HUES64 (cell line): ENCODE results near the gene AGER.

Experiments used
- H3K27ac ChIP-seq: 2 replicates; pipeline ENCODE4 v1.7.0; 2013; ENCODE audit warnings: low read depth, low read length, inconsistent platforms
- H3K27me3 ChIP-seq: 2 replicates; pipeline ENCODE4 v1.6.1; 2013; ENCODE audit warnings: mild to moderate bottlenecking, low read length; ENCODE audit not compliant: insufficient read depth
- H3K36me3 ChIP-seq: 2 replicates; pipeline ENCODE4 v1.6.1; 2013; ENCODE audit warnings: mild to moderate bottlenecking, low read length; ENCODE audit not compliant: insufficient read depth
- H3K4me1 ChIP-seq: 2 replicates; pipeline ENCODE4 v1.6.1; 2013; ENCODE audit warnings: mild to moderate bottlenecking, low read length, moderate library complexity; ENCODE audit not compliant: insufficient read depth
- H3K4me3 ChIP-seq: 2 replicates; pipeline ENCODE4 v1.5.1; 2013; ENCODE audit warnings: mild to moderate bottlenecking, low read length, moderate library complexity
- H3K9ac ChIP-seq: 2 replicates; pipeline ENCODE4 v1.6.1; 2013; ENCODE audit warnings: mild to moderate bottlenecking, low read depth, low read length
- H3K9me3 ChIP-seq: 2 replicates; pipeline ENCODE4 v1.6.1; 2013; ENCODE audit warnings: low read depth, low read length; ENCODE audit not compliant: insufficient read depth
- WGBS: fragments of 150-250, 120-280 bp; methylation state at CpG from one replicate; pipeline ENCODE4 v1.1.7; 2013; ENCODE audit warnings: missing lambda C conversion rate; 5-methylcytosine and 5-hydroxymethylcytosine counted together

The AGER gene

DNA sequence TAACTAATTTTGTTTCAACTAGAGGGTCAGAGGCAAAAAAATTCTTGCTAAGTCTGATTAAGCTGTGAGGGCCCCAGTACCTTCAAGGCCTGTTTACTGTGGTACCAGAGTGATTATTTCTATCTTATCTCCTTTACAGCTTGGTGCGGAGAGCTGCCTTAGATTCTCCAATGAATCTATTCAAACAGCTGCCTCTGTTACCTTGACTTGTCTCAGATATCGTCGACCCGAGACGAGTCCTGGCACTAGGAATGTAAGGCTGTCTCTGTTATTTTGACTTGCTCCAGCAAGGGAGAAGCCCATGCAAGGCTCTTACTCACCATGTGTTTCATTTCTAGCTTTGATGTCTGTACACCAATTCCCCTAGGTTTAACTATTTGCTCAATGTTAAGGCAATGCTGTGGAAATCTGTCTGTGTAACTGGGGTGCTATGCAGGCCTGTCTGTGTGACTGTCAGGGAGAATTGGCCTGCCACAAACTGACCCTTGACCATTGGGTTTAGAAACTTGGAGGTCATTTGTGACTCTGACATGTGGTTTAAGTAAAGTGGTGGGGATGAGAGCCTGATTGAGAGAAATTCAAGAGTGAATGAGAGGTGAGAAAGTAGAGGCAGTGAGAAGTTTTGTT is 43.5 kb downstream of the AGER start:
- Histone ChIP-seq H3K9me3 (no peaks in the 10 kb centered on the region), H3K9ac (no peak overlapping the region), H3K27ac (no peak overlapping the region), H3K36me3 (no peaks in the 10 kb centered on the region), H3K27me3 (no peaks in the 10 kb centered on the region), H3K4me3 (no peak overlapping the region), H3K4me1 (no peaks in the 10 kb centered on the region)
- 80% methylated on average over 5 of the region's 5 CpGs for WGBS

GRCh38 chr6:32139590-32139989 is 44.5 kb downstream of the AGER start:
- H3K27ac ChIP-seq, result no peak overlapping the region
- H3K36me3 ChIP-seq, result no peaks in the 10 kb centered on the region
- 89% methylated on average over 5 of the region's 5 CpGs for WGBS
- H3K9ac ChIP-seq, result no peak overlapping the region
- peaks cover 4% of the 10 kb centered on the region; the same call in 1 of the 2 replicates for H3K27me3 ChIP-seq
- no peak overlapping the region for H3K4me3 ChIP-seq
- no peaks in the 10 kb centered on the region for H3K9me3 ChIP-seq
- H3K4me1 ChIP-seq, result no peaks in the 10 kb centered on the region

GRCh38 chr6:32137454-32137853 is 46.6 kb downstream of the AGER start:
- Histone ChIP-seq H3K36me3 (no peaks in the 10 kb centered on the region), H3K9me3 (no peaks in the 10 kb centered on the region), H3K4me1 (no peaks in the 10 kb centered on the region), H3K4me3 (no peak overlapping the region), H3K9ac (no peak overlapping the region), H3K27me3 (peaks cover 7% of the 10 kb centered on the region; the same call in 1 of the 2 replicates), H3K27ac (no peak overlapping the region)

DNA sequence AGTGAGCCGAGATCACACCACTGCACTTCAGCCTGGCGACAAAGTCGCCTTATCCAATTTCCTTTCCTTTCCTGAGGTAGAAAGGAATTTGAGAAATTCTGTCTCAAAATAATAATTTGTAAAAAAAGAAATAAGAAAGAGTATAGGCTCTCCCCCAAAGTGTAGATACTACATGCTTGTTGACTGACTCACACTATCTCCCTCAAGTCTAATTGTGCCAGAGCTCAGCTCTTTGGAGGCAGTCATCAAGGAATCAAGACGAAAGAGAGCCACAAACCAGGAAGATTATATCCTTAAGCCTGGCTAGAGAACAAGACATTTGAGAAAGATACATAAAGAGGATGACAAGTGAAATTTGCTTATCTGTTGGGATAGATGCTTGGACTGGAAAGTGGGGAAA is 50.3 kb downstream of the AGER start:
- Histone ChIP-seq H3K36me3 (no peaks in the 10 kb centered on the region), H3K27me3 (peaks cover 7% of the 10 kb centered on the region; the same call in 1 of the 2 replicates), H3K9me3 (no peaks in the 10 kb centered on the region), H3K4me1 (no peaks in the 10 kb centered on the region), H3K27ac (no peak overlapping the region), H3K4me3 (no peak overlapping the region), H3K9ac (no peak overlapping the region)
- WGBS, result 86% methylated on average over 2 of the region's 4 CpGs

DNA sequence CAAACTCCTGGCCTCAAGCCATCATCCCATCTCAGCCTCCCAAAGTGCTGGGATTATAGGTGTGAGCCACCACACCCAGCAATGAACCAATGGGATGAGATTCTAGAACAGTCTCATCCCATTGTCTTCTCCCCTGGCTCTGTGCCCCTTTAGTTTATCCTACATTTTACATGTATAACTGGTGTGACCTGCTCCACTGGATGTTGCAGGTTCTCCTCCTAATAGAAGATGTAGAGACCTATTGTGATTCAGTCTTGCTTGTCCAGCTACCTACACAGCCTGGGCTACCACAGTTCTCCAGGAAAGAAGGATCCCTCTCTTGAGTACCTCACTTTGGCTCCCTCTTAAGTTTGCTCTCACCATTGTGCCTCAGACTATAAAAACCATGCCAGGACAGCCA is 51.9 kb downstream of the AGER start:
- peaks cover 7% of the 10 kb centered on the region; the same call in 1 of the 2 replicates for H3K27me3 ChIP-seq
- peaks cover 3% of the 10 kb centered on the region; the same call in 1 of the 2 replicates for H3K4me1 ChIP-seq
- H3K36me3 ChIP-seq, result no peaks in the 10 kb centered on the region
- no peak overlapping the region for H3K4me3 ChIP-seq
- H3K9me3 ChIP-seq, result no peaks in the 10 kb centered on the region
- no peak overlapping the region for H3K9ac ChIP-seq
- no peak overlapping the region for H3K27ac ChIP-seq

GRCh38 chr6:32131439-32131948 is 52.6 kb downstream of the AGER start:
- Histone ChIP-seq H3K27me3 (peaks cover 7% of the 10 kb centered on the region; the same call in 1 of the 2 replicates), H3K9ac (no peak overlapping the region), H3K27ac (no peak overlapping the region), H3K36me3 (0 out of 2 replicates have a peak, but pooled peaks cover 2% of the 10 kb centered on the region), H3K4me1 (peaks cover 6% of the 10 kb centered on the region; the same call in 1 of the 2 replicates), H3K4me3 (no peak overlapping the region), H3K9me3 (no peaks in the 10 kb centered on the region)
- WGBS, result 96% methylated on average over 12 of the region's 14 CpGs
